HepG2 (cell line): Measurements from ENCODE around the gene SLC9A8. TPM values are rescaled to one million over a fixed set of nuclear protein-coding genes. Genes with fewer than 3 reads are reported as not detected.
A peak's percentile ranks its signal among the peaks of the same experiment; 100 is the strongest.

Experiments
- GABPB1 ChIP-seq: IDR thresholded peaks from 2 replicates; pipeline ENCODE4 v1.6.1; 2016; ENCODE audit warnings: mild to moderate bottlenecking, missing genetic modification reagents, moderate library complexity, missing compliant biosample characterization
- HNF4G ChIP-seq, 2 experiments: sonication (generic) in 1 of 2; formaldehyde crosslinking in 1 of 2; IDR thresholded peaks; 2 replicates each; pipeline versions ENCODE4 v1.4.0 to v1.6.1; 2011 to 2020; ENCODE audit warnings: borderline replicate concordance in 2 of 2, low read depth in 2 of 2, mild to moderate bottlenecking in 2 of 2, low read length in 1 of 2, missing genetic modification reagents in 1 of 2, moderate library complexity in 1 of 2
- KAT2B ChIP-seq: fragments of 150-350 bp; IDR thresholded peaks from 2 replicates; pipeline ENCODE4 v1.6.1; 2014; ENCODE audit warnings: low read depth, low read length, borderline replicate concordance
- NPAS2 ChIP-seq: sonication (generic); formaldehyde crosslinking; IDR thresholded peaks from 2 replicates; pipeline ENCODE4 v1.8.0; 2022; ENCODE audit warnings: mild to moderate bottlenecking, missing genetic modification reagents, borderline replicate concordance
- SALL2 ChIP-seq: sonication (generic); formaldehyde crosslinking; IDR thresholded peaks from 2 replicates; pipeline ENCODE4 v1.8.1; 2023; ENCODE audit warnings: mild to moderate bottlenecking, missing genetic modification reagents, inconsistent platforms
- SCMH1 ChIP-seq: sonication (generic); formaldehyde crosslinking; IDR thresholded peaks from 2 replicates; pipeline ENCODE4 v1.9.0; 2021; ENCODE audit warnings: missing genetic modification reagents, mild to moderate bottlenecking, borderline replicate concordance
- SP4 ChIP-seq: sonication (generic); formaldehyde crosslinking; IDR thresholded peaks from 2 replicates; pipeline ENCODE4 v1.8.1; 2023; ENCODE audit warnings: mild to moderate bottlenecking, missing genetic modification reagents
- ZIK1 ChIP-seq: sonication (generic); formaldehyde crosslinking; IDR thresholded peaks from 2 replicates; pipeline ENCODE4 v1.5.0; 2020; ENCODE audit warnings: mild to moderate bottlenecking, low read depth, missing genetic modification reagents, borderline replicate concordance
- ZNF263 ChIP-seq: sonication (generic); formaldehyde crosslinking; IDR thresholded peaks from 2 replicates; pipeline ENCODE4 v1.4.0; 2020; ENCODE audit warnings: missing genetic modification reagents
- ZNF264 ChIP-seq: sonication (generic); formaldehyde crosslinking; IDR thresholded peaks from 2 replicates; pipeline ENCODE4 v1.4.0; 2020; ENCODE audit warnings: missing genetic modification reagents
- ZNF501 ChIP-seq: sonication (generic); formaldehyde crosslinking; IDR thresholded peaks from 2 replicates; pipeline ENCODE4 v1.5.1; 2020; ENCODE audit warnings: mild to moderate bottlenecking, moderate library complexity, missing genetic modification reagents
- ZNF749 ChIP-seq: sonication (generic); formaldehyde crosslinking; IDR thresholded peaks from 2 replicates; pipeline ENCODE4 v1.8.0; 2022; ENCODE audit warnings: mild to moderate bottlenecking, missing genetic modification reagents, moderate library complexity, borderline replicate concordance
- ZNF761 ChIP-seq: sonication (generic); formaldehyde crosslinking; conservative IDR thresholded peaks from 2 replicates; pipeline ENCODE4 v1.4.0; 2020; ENCODE audit warnings: mild to moderate bottlenecking, missing genetic modification reagents
- ZNF780A ChIP-seq: sonication (generic); formaldehyde crosslinking; IDR thresholded peaks from 2 replicates; pipeline ENCODE4 v1.8.0; 2022; ENCODE audit warnings: mild to moderate bottlenecking, missing genetic modification reagents, moderate library complexity
- ZSCAN30 ChIP-seq: sonication (generic); formaldehyde crosslinking; IDR thresholded peaks from 2 replicates; pipeline ENCODE4 v1.5.0; 2020; ENCODE audit warnings: mild to moderate bottlenecking, missing genetic modification reagents
- polyA plus RNA-seq, 8 experiments: library from polyadenylated mRNA; depleted of rRNA in 3 of 8; stranded (reverse) in 7 of 8; unstranded in 1 of 8; fragments of >200 nt; fragmentation: Illumina TruSeq in 4 of 8; extraction: Trizol in 4 of 8; gene quantifications; 2 replicates each; pipeline versions ENCODE4 v1.2.1 to v1.2.3, GENCODE V29; 2011 to 2016; ENCODE audit warnings: low read depth in 4 of 8, missing spikeins in 1 of 8, mixed read lengths in 1 of 8; ENCODE audit not compliant: insufficient read depth in 1 of 8
- total RNA-seq, 5 experiments: library from RNA; depleted of rRNA; stranded (reverse); fragments of >200 nt; fragmentation: Illumina TruSeq; extraction: Trizol; gene quantifications; 2 replicates each; pipeline ENCODE4 v1.2.3, GENCODE V29; 2016; ENCODE audit warnings: low read depth in 1 of 5
- TF ChIP-seq, protein P1 (sequence below): sonication (generic); formaldehyde crosslinking; IDR thresholded peaks from 2 replicates; pipeline ENCODE4; 2020; ENCODE audit warnings: missing genetic modification reagents, mild to moderate bottlenecking, borderline replicate concordance
- TF ChIP-seq, protein P2 (sequence below): sonication (generic); formaldehyde crosslinking; IDR thresholded peaks from 2 replicates; pipeline ENCODE4 v1.5.0; 2020; ENCODE audit warnings: mild to moderate bottlenecking, missing genetic modification reagents, borderline replicate concordance
- TF ChIP-seq, protein P3 (sequence below): sonication (generic); formaldehyde crosslinking; IDR thresholded peaks from 2 replicates; pipeline ENCODE4 v1.5.0; 2020; ENCODE audit warnings: missing genetic modification reagents
- TF ChIP-seq, protein P4 (sequence below): sonication (generic); formaldehyde crosslinking; IDR thresholded peaks from 2 replicates; pipeline ENCODE4 v1.4.0; 2020; ENCODE audit warnings: missing genetic modification reagents
- TF ChIP-seq, protein P5 (sequence below): IDR thresholded peaks from 2 replicates; pipeline ENCODE4 v1.6.1; 2016; ENCODE audit warnings: low read depth, borderline replicate concordance

The SLC9A8 gene
- total and polyA plus RNA-seq, 2 of the 13 experiments (the other 11 are each of a cell fraction or from before 2014, with no cell fraction given): 4.1 to 7.4 TPM

DNA sequence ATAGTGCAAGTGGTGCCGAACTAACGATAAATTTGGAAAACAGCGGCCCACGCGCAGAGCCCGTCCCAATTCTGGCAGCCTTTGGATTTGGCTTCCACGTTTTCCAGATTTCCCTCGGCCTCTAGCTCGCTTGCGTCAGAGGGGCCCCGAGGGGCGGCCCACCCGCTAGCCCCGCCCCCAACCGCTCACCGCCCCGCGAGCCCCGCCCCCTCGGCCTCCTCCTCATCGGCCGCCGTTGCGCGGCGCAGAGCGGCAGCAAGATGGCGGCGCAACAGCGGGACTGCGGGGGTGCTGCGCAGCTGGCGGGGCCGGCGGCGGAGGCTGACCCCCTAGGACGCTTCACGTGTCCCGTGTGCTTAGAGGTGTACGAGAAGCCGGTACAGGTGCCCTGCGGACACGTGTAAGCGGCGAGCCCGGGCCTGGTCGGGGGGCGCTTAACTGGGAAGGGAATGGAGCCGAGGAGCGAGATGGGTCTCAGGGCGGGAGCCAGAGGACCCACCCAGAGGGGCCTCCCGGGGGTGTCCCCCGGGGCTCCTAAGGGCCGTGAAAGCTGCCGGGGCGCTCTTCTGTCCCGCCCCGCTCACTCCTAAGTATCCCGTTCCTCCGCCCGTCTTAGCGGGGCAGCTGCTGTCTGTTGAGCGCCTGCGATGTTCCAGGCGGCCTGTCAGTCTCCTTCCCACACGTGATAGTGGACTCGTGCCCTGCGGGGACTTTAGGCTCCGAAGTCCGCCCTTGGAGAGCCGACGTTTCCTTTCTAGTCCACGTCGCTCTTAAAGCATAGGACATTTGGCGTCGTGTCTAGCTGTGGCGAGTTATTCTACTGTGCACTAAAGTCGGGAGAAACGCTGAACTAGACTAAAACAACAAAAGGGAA lies 123.8 kb downstream of the SLC9A8 start, which contains the start of gene RNF114 (continued):
- TF ChIP-seq, protein P1, sequence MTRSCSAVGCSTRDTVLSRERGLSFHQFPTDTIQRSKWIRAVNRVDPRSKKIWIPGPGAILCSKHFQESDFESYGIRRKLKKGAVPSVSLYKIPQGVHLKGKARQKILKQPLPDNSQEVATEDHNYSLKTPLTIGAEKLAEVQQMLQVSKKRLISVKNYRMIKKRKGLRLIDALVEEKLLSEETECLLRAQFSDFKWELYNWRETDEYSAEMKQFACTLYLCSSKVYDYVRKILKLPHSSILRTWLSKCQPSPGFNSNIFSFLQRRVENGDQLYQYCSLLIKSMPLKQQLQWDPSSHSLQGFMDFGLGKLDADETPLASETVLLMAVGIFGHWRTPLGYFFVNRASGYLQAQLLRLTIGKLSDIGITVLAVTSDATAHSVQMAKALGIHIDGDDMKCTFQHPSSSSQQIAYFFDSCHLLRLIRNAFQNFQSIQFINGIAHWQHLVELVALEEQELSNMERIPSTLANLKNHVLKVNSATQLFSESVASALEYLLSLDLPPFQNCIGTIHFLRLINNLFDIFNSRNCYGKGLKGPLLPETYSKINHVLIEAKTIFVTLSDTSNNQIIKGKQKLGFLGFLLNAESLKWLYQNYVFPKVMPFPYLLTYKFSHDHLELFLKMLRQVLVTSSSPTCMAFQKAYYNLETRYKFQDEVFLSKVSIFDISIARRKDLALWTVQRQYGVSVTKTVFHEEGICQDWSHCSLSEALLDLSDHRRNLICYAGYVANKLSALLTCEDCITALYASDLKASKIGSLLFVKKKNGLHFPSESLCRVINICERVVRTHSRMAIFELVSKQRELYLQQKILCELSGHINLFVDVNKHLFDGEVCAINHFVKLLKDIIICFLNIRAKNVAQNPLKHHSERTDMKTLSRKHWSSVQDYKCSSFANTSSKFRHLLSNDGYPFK (CRISPR knock-in tag): peak; percentile 66; the same call in 1 of the 2 replicates
- TF ChIP-seq ZSCAN30 (CRISPR knock-in tag) (0 out of 2 replicates have a peak, but pooled peaks have one; percentile 27), ZNF263 (no peak), ZIK1 (peak; percentile 94), ZNF749 (no peak; the same call in 1 of the 2 replicates), ZNF761 (CRISPR knock-in tag) (no peak), ZNF264 (CRISPR knock-in tag) (no peak), SALL2 (CRISPR knock-in tag) (0 out of 2 replicates have a peak, but pooled peaks have one; percentile 53), NPAS2 (CRISPR knock-in tag) (no peak), HNF4G (IDR thresholded peaks at IDR 0.05; ENCODE audit: borderline replicate concordance, low read depth, low read length) (peak; percentile 59; the same call in 1 of the 2 replicates), HNF4G (CRISPR knock-in tag; IDR thresholded peaks at IDR 0.05; ENCODE audit: borderline replicate concordance, low read depth) (no peak), ZNF780A (CRISPR knock-in tag) (peak; percentile 90), KAT2B (no peak), SP4 (peak; percentile 95), ZNF501 (CRISPR knock-in tag) (peak; percentile 70), GABPB1 (CRISPR knock-in tag) (peak; percentile 79), SCMH1 (no peak)
- TF ChIP-seq, protein P2, sequence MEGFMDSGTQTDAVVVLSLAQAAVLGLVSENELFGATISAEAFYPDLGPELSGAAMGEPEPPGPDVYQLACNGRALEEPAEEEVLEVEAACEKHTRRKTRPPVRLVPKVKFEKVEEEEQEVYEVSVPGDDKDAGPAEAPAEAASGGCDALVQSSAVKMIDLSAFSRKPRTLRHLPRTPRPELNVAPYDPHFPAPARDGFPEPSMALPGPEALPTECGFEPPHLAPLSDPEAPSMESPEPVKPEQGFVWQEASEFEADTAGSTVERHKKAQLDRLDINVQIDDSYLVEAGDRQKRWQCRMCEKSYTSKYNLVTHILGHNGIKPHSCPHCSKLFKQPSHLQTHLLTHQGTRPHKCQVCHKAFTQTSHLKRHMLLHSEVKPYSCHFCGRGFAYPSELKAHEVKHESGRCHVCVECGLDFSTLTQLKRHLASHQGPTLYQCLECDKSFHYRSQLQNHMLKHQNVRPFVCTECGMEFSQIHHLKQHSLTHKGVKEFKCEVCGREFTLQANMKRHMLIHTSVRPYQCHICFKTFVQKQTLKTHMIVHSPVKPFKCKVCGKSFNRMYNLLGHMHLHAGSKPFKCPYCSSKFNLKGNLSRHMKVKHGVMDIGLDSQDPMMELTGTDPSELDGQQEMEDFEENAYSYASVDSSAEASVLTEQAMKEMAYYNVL (CRISPR knock-in tag): peak; percentile 81
- TF ChIP-seq, protein P3, sequence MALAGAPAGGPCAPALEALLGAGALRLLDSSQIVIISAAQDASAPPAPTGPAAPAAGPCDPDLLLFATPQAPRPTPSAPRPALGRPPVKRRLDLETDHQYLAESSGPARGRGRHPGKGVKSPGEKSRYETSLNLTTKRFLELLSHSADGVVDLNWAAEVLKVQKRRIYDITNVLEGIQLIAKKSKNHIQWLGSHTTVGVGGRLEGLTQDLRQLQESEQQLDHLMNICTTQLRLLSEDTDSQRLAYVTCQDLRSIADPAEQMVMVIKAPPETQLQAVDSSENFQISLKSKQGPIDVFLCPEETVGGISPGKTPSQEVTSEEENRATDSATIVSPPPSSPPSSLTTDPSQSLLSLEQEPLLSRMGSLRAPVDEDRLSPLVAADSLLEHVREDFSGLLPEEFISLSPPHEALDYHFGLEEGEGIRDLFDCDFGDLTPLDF: 0 out of 2 replicates have a peak, but pooled peaks have one; percentile 19
- TF ChIP-seq, protein P4, sequence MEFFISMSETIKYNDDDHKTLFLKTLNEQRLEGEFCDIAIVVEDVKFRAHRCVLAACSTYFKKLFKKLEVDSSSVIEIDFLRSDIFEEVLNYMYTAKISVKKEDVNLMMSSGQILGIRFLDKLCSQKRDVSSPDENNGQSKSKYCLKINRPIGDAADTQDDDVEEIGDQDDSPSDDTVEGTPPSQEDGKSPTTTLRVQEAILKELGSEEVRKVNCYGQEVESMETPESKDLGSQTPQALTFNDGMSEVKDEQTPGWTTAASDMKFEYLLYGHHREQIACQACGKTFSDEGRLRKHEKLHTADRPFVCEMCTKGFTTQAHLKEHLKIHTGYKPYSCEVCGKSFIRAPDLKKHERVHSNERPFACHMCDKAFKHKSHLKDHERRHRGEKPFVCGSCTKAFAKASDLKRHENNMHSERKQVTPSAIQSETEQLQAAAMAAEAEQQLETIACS: no peak
- TF ChIP-seq, protein P5, sequence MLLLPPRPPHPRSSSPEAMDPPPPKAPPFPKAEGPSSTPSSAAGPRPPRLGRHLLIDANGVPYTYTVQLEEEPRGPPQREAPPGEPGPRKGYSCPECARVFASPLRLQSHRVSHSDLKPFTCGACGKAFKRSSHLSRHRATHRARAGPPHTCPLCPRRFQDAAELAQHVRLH (CRISPR knock-in tag): peak; percentile 75
